Measurements from ENCODE around the gene POSTN.

Gene POSTN, protein sequence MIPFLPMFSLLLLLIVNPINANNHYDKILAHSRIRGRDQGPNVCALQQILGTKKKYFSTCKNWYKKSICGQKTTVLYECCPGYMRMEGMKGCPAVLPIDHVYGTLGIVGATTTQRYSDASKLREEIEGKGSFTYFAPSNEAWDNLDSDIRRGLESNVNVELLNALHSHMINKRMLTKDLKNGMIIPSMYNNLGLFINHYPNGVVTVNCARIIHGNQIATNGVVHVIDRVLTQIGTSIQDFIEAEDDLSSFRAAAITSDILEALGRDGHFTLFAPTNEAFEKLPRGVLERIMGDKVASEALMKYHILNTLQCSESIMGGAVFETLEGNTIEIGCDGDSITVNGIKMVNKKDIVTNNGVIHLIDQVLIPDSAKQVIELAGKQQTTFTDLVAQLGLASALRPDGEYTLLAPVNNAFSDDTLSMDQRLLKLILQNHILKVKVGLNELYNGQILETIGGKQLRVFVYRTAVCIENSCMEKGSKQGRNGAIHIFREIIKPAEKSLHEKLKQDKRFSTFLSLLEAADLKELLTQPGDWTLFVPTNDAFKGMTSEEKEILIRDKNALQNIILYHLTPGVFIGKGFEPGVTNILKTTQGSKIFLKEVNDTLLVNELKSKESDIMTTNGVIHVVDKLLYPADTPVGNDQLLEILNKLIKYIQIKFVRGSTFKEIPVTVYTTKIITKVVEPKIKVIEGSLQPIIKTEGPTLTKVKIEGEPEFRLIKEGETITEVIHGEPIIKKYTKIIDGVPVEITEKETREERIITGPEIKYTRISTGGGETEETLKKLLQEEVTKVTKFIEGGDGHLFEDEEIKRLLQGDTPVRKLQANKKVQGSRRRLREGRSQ

DNA sequence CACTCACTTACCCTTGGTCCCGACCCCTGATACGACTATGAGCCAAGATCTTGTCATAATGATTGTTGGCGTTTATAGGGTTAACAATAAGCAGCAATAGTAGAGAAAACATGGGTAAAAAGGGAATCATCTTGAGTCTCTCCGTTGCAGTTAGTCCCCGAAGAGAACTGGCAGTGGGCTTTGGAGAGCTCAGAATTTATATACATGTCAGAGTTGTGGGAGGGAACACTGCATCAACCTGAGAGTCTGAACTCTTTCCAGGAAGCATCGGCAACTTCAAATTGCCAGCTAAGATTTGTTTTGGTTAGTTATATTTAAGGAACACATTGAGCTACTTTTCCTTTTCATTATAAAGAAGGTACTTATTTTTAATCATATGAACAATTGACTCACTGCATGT, at the start of gene POSTN:
POSTN (minus strand) TSS at position 172 of the 400 bp plus-strand sequence; CDS start at position 130, 42 bp downstream.
- in situ Hi-C loops (cut with MboI; ENCODE audit: low sequenced_read_pairs), result no loop called here

DNA sequence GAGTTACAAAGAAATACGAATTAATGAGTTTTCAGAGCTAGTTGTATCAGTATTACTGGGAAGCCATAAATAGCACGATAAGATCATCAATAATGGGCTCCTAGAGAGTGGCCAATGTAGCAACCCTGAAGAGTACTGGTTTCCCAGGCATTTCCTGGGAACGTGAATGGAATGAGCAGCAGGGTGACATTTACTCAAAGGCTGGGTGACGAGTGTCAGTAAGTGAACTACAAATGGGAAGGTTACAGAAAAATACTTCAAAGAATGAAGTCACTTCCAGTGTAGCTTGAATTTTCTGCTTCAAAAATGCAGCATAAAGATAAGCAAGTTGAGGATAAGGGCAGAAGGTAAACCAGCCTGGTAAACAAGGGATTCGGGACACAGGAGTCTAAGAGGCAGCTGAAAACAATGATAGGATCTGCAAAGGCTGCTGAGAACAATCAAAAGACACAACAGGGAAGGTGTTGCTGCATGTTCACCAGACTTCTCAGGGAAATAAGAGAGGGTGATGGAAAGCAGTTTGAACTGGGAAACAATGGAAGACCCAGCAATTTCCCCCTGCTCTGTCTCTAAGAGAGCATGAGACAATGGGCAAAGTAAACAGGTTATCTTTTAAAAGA, 48.6 kb upstream of the POSTN start:
- in situ Hi-C loops (cut with MboI; ENCODE audit: low sequenced_read_pairs), result no loop called here

DNA sequence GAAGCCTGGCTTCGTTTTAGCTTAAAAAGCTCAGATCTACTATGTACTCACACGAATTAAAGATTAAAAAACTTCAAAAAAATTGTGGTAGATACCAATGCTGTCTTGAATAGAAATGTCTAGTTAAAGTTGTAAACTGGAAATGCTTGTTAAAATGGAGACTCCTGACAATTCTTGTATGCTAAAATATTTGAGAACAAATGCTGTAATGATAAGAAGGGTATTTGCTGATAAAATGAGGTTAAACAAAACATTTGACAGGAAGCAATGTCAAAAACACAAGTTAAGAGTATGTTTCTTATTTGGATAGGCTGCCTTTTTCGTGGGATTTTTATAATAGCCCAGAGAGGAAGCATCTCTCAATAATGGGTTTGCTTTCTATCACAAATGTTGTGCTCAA, 48.0 kb upstream of the POSTN start:
- in situ Hi-C loops (cut with MboI; ENCODE audit: low sequenced_read_pairs), result no loop called here

DNA sequence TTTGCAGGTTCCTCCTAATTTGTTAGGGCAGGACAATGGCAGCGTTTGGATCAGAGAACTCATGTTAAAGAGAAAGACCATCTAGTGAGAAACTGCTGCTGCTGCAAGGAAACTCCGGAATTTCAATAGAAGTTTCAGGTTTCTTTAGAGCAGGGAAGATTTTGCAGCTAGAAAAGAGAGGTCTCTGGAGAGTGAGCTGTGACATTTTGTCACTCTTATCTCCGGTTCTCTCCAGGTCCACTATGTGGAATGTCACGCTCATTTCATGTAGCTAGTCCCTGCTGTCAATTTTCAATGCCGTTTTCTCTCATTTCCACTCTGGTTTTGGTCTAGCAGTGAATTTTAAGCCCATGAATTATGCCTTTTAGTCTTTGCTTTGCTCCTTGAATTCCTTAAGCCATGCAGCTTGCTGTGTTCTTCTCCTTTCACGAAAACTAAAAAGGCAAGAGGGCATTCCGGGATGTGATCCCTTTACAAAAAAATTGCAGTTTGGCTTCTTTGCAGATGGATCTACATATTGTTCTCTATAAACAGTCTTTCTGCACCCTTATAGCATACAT, 46.7 kb upstream of the POSTN start:
- in situ Hi-C loops (cut with MboI; ENCODE audit: low sequenced_read_pairs), result no loop called here

DNA sequence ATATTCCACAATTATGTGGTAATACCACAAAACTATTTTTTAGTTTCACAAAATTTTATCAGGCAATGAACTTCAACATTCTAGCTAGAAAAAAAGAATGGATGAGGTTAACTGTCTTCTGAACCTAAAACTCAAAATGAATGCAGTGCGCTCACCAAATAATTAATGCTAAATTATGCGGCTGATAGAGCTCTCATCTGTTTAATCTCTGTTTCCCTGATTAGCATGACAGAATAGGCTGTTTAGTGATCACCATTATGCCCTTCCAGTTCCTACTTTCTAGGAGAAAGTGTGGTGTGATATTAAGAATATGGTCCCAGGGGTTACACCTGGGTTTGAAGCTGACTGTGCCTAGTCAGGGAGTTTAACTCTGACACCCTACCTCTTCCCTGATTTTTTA, 42.8 kb upstream of the POSTN start:
- in situ Hi-C loops (cut with MboI; ENCODE audit: low sequenced_read_pairs), result no loop called here

DNA sequence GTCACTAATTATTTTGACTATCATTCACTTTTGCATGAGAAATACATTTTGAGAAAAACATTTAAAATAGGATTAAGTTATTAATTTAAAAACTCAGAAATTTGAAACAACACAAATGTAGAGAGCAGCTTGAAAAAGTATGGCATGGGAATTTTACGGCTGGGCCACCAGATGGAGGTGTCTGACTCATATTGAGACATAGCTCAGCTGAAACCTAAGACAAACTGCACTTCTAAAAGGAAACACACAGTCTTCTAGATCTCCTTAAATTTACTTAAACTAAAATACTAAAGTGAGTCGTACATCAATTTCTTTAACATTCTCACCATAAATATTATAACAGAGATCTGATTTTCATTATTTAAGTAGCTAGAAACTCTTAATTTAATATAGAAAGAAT, 41.9 kb upstream of the POSTN start:
- in situ Hi-C loops (cut with MboI; ENCODE audit: low sequenced_read_pairs), result no loop called here

DNA sequence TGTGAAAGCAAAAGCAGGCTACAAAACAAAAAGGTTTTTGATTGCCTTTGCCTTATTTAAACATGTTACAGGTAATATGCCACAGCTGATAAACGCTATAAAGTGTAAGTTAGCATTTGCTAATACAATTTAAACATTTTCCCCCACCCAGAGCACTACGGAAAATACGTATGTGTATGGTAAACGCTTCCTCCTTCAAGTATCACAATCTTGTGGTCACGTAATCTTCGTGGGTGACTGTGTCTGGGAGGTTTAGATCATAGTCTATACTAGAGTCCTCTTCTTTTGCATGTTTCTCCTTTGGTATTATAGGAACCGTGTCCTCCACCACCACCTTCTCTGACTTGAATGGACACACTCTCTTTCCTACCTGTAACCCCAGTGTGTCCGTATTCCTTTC, 38.1 kb upstream of the POSTN start:
- in situ Hi-C loops (cut with MboI; ENCODE audit: low sequenced_read_pairs), result no loop called here

DNA sequence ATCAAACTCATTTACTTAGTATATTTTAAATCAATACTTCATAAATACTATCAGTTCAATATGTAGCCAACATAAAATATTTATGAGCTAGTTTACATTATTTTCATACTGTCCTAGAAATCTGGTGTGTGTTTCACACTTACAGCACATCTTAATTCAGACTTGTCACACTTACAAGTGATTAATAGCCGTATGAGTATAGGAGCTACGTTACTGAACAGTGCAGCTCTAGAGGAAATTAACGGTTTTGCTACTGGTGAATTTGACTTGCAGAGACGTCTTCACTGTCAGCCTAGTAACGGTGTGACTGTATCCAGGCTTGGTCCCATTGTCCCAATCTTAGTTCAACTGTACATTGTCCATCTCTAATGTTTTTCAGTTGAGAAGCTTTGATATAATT, 33.7 kb upstream of the POSTN start:
- in situ Hi-C loops (cut with MboI; ENCODE audit: low sequenced_read_pairs), result no loop called here

DNA sequence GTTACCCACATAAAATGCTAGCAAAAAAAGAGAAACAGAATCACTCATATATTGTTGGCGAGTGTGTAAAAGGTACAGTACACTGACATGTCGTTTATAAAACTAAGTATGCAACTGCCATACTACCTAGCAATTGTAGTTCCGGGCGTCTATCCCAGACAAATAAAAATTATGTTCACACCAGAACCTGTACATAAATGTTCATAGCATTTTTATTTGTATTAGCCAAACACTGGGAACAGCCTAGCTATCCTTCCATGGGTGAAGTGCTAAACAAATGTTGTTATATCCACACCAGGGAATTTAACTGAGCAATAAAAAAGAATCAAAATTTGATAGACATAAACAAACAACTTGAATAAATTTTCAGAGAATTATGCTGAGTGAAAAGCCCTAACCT, 28.9 kb upstream of the POSTN start:
- in situ Hi-C loops (cut with MboI; ENCODE audit: low sequenced_read_pairs), result no loop called here

DNA sequence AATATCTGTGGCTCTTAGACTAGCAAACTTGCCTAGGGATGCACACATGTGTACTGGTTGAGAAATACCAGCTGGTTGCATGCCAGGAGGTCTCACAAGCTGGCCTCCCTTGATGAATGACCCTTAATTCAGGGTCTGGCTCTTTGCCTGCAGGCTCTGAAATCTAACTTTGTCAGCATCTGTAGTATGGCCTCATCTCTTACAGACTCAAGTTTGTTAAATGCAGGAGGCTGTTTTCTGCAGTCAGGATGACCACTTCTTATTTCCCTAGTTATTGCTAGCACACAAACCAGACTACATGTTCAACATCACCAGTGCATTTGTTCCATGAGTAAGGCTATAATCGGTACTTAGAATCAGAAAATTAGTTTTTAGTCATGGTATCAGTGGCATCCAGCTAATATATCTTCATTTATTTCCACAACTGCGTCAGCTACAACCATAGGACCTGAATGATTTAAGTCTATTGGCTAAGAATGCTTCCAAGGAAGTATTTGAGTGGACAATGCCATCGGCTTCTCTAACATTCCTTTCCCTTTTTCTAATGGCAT, 23.3 kb upstream of the POSTN start:
- in situ Hi-C loops (cut with MboI; ENCODE audit: low sequenced_read_pairs), result no loop called here

DNA sequence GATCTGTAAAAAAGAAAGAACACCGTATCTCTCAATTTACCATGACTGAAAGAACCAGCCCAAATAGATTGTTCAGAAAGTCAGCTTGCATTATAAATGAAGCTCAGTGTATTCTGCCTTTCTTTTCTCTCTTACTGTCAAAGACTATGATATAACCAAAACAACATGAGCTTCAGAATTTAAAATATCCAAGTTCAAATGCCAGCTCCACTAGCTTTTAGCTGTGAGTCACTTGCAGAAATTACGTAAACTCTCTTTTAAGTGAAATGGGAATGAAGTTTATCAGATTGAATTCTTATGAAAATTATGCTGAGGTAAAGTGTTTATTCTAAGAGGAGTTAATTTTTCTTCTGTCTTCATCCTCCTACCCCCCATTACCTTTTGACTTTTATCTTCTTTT, 20.0 kb upstream of the POSTN start:
- in situ Hi-C loops (cut with MboI; ENCODE audit: low sequenced_read_pairs), result no loop called here

DNA sequence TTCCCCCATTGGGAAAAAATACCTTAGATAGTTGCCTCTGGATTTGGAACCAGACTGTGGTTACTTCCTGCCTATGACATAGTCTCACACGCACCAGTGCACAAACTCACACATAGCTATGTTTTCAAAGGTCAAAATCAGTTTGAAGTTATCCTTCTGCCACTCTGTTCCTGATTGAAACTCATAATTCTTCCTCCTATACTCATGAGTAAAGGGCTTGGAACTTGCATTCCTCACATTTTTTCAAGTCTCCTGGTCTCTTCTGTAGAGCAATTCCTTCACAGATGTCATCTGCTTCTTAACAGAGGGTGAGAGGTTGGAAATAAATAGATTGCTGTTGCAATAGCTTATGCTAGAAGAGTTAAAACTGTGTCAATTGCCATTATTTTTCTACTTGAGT, 18.6 kb upstream of the POSTN start:
- in situ Hi-C loops (cut with MboI; ENCODE audit: low sequenced_read_pairs), result no loop called here

DNA sequence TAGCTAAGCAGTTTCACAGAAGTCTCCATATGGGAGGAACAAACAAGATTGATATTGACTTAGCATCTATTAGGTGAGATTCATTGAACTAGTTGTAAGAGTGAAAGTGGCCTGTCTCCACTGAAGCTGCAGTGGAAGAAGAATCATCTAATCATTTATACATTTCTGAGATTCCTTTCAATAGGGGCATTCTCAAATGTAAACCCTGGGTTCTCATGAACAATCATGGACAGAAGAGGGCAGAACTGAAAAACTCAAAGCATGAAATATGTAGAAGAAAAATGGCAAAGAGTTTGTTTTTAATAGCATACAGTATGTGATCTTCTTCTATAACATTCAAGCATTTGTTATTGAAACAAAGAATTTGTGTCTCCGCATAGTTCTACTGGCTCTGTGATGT, 17.6 kb upstream of the POSTN start:
- in situ Hi-C loops (cut with MboI; ENCODE audit: low sequenced_read_pairs), result no loop called here

DNA sequence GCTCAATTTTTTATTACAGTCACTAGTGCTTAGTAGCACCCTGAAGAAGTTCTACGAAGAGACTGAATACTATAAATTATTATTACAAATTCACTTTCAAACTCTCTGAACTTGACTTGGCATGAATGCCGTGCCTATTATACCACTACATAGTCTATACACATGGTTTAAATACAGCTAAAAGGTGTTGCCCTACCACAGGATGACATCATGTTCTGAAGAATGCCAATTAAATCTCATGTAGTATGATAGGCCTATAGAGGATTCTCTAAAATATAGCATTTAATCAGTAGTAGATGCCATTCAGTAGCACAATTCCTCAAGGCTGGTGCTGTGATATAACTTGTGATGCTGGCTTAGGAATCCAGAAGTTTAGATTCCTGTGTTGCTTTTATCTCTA, 16.7 kb upstream of the POSTN start:
- in situ Hi-C loops (cut with MboI; ENCODE audit: low sequenced_read_pairs), result no loop called here

DNA sequence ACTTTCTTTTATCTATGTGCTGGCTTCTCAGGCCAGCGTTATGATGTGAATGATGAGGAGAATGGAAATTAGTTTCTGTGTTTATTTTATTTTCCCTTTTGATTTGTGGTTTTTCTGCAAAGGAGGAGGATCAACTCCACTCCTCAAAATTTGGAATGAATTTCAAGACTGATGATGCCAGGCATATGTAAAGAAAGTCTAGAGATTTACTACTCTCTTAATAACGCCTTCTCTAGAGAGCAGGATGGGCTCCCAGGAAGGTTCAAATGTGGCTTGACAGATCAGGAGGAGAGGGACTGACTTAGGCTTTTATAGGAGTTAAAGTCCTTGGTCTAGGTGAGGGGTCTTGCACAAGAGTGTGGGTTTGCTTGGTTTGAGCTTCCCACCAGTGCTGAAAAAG, 15.1 kb upstream of the POSTN start:
- in situ Hi-C loops (cut with MboI; ENCODE audit: low sequenced_read_pairs), result no loop called here

DNA sequence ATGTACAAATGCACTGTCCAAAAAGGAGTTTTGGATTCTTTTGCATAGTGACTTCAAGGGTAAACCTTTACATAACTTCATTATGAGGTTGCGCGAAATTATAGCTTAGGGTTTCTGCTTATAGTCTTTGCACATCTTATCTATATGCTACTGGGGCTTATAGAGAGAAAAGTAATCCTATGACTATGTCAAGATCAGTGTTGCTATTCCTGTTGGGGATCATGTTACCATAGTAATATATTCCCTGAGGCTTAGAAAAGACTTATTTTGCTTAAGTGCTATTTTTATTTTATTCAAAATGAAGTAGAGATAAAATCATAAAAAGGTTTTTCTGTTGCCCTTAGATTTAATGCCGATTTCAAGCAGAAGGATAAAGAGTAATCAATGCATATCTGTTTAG, 14.7 kb upstream of the POSTN start:
- in situ Hi-C loops (cut with MboI; ENCODE audit: low sequenced_read_pairs), result no loop called here

DNA sequence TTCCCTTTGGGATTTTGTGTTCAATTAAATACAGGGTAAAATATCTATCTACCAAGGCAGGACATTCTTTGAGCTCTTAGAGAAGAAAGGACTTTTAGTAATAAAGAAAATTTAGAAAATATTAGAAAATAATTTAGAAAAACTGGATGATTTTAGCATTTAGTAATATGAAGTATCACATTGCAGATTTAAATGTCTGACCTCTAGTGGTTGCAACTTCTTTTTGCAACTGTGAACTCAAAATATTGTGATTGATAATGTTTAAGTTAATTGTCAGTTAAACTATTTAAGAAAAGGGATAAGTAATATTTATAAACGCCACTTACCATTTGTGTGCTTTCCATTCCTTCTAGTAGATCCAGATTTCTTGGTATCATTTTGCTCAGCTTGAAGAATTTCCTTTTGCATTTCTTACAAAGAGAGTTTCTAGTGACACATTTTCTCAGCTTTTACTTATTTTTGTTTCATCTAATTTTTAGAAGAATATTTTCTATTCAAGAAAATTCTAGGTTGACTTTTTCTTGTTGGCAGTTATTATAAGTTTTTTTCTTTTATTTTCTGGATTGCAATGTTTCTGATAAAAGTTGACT, 10.3 kb upstream of the POSTN start:
- in situ Hi-C loops (cut with MboI; ENCODE audit: low sequenced_read_pairs), result no loop called here

DNA sequence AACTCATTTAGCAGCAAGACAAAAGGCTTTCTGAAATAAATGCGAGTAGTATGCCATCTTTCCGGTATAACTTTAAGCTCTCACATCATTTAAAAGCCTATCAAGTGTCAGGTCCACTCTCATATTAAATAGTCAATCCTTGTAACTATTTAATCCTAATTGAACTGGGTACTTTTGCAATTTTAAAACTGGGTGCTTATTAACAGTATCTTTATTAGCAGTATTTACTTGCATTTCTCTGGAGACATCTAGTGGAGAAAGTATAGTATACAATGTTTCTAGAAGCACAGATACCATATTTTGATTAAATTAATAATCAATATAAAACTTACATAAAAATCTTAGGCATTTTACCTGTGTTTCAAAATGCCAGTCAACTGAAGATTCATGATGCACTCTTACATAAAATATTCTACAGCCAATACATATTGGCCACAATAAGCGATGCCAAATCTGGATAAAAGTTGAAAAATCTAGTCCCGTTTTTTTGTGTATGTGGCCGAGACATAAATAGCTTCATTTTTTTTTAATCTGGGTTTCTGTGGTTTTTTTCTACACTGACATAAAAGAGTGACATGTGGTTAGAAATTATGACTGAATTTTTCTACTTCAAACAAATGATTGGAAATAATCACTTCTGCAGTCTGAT, 4.3 kb upstream of the POSTN start:
- in situ Hi-C loops (cut with MboI; ENCODE audit: low sequenced_read_pairs), result no loop called here

DNA sequence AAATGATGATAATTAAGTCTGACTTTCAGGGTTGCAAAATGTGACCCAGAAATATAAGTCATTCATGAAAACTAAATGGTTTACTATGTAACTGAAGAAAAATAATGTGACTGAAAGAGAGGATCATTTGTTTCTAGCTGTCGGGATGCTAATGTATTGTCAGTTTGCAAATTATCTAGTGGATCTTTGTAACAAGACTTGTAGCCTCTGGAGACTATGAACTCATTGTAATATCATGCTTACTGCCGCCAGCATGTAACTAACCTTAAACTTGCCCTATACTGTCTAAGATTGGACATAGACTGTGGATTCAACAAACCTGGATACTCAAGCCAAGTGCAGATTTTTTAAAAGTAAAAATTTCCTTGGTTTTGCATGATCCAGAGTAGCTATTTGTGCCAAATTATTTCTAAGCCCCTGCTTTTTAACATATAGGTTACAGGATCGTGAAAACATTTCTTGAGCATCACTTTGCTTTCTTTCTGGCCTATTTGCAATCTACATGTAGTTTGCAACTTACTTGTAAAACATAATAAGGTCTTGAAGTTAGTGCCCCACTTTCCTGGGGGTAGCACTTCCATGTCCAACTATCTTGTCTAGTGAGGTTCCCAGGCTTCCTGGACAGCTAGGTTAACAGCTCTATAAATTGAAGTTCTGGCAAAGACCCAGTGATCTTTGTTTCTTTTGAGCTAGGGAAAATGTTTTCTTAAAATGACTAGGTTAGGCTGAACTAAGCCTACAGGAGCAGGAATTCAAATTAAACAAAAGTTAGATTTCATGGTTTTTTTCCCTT, 3.3 kb upstream of the POSTN start:
- in situ Hi-C loops (cut with MboI; ENCODE audit: low sequenced_read_pairs), result no loop called here

DNA sequence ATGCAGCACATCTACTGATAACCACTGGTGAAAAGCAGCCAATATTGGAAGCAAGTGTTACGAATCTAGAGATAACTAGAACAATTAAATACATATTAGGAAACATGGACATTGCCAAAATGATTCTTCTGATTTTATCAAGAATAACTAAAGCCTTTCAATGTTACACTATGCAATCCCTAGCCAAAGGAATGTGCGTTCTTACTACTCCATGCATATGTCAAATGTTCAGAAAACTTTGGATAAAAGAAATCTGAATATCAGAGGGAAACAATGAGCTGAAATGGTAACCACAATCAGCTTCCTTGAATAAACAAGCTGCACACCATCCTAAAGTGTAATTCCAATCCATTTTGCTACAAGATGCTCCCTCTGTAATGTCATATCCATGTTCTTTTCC, 951 bp upstream of the POSTN start:
- in situ Hi-C loops (cut with MboI; ENCODE audit: low sequenced_read_pairs), result no loop called here

Data from HL-60/S4 (cell line).